B cell (primary cell): Measurements from ENCODE around the gene GALNT10.

Experiments
- CTCF ChIP-seq: fragments of 200-600 bp; IDR thresholded peaks from one replicate; pipeline ENCODE4 v1.8.0; 2022; ENCODE audit warnings: antibody characterized with exemption, mild to moderate bottlenecking
- EZH2 ChIP-seq: IDR thresholded peaks from 2 replicates; pipeline ENCODE4 v1.6.1; 2012; ENCODE audit warnings: borderline replicate concordance, low read depth, mild to moderate bottlenecking, moderate library complexity, low read length; ENCODE audit not compliant: insufficient read depth, poor library complexity, severe bottlenecking

- TF ChIP-seq CTCF (no peak), EZH2 (no peak)
Observed at GRCh38 chr5:154401931-154402330, 211.4 kb downstream of the GALNT10 start.
